Muscle layer of duodenum (tissue), 2 donors: Measurements from ENCODE around the gene ILDR1.
"Not testable (repeated sequence)": the region's sequence is repeated elsewhere in the genome, so short reads cannot be mapped to it uniquely, and the experiment has no call there.

Experiments used
- H3K27ac ChIP-seq: one replicate; pipeline ENCODE4 v1.7.0; 2013; ENCODE audit warnings: mild to moderate bottlenecking, low read length
- H3K27me3 ChIP-seq: one replicate; pipeline ENCODE4 v1.7.0; 2013; ENCODE audit warnings: low read depth, mild to moderate bottlenecking, control low read depth, low read length
- H3K36me3 ChIP-seq, 2 donors: one replicate each; pipeline ENCODE4 v1.7.0; 2013; ENCODE audit warnings: low read length in 2 of 2, control low read depth in 1 of 2, mild to moderate bottlenecking in 1 of 2; ENCODE audit not compliant: insufficient read depth in 2 of 2, control insufficient read depth in 1 of 2
- H3K4me1 ChIP-seq, 2 donors: one replicate each; pipeline ENCODE4 v1.7.0; 2013; ENCODE audit warnings: low read length in 2 of 2, mild to moderate bottlenecking in 2 of 2, control low read depth in 1 of 2, moderate library complexity in 1 of 2; ENCODE audit not compliant: insufficient read depth in 2 of 2, control insufficient read depth in 1 of 2
- H3K4me3 ChIP-seq, 2 donors: one replicate each; pipeline ENCODE4 v1.7.0; 2013; ENCODE audit warnings: low read length in 2 of 2, low read depth in 1 of 2, mild to moderate bottlenecking in 1 of 2
- H3K9me3 ChIP-seq, 2 donors: one replicate each; pipeline ENCODE4 v1.7.0; 2013; ENCODE audit warnings: low read length in 2 of 2, control low read depth in 1 of 2, mild to moderate bottlenecking in 1 of 2; ENCODE audit not compliant: control insufficient read depth in 1 of 2
- donor health status: healthy.

ILDR1 gene

DNA sequence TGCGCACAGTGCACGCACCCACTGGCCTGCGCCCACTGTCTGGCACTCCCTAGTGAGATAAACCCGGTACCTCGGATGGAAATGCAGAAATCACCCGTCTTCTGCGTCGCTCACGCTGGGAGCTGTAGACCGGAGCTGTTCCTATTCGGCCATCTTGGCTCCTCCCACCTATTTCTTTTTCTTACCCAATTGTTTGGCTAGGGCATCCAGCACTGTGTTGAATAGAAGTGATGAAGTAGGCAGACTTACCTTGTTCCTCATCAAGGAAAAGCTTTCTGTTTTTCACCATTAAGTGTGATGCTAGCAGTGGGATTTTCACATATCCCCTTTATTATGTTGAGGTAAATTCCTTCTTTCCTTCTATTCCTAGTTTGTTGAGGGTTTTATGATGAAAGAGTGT, 25.7 kb upstream of the ILDR1 start:
- not testable (repeated sequence) for H3K27me3 ChIP-seq, H3K4me3 ChIP-seq, H3K4me1 ChIP-seq, H3K27ac ChIP-seq, H3K36me3 ChIP-seq, H3K9me3 ChIP-seq

DNA sequence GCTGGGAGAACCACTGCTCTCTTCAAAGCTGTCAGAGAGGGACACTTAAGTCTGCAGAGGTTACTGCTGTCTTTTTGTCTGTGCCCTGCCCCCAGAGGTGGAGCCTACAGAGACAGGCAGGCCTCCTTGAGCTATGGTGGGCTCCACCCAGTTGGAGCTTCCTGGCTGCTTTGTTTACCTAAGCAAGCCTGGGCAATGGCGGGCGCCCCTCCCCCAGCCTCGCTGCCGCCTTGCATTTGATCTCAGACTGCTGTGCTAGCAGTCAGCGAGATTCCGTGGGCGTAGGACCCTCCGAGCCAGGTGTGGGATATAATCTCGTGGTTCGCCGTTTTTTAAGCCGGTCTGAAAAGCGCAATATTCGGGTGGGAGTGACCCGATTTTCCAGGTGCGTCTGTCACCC, 25.2 kb upstream of the ILDR1 start:
- H3K36me3 ChIP-seq, H3K4me3 ChIP-seq, H3K27me3 ChIP-seq, H3K9me3 ChIP-seq, H3K4me1 ChIP-seq, H3K27ac ChIP-seq: not testable (repeated sequence)

DNA sequence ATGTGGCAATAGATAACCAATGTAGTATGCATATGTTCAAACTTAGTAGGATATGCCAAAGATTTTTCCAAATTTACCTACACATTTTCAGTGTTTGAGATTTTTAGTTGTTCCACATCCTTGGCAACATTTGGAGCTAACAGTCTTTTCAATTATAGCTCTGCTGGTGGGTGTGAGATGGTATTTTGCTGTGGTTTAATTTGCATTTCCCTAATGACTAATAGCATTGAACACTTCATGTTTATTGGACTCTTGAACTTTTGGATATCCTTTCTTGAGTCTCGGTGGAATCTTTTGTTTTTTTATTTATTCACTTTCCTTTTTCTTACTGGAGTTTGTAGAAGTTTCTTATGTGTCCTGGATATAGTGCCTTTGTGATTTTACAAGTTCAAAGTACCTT, 11.0 kb upstream of the ILDR1 start:
- no peaks in the 10 kb centered on the region for H3K27me3 ChIP-seq
- no peaks in the 10 kb centered on the region for H3K4me1 ChIP-seq
- no peaks in the 10 kb centered on the region for H3K36me3 ChIP-seq
- no peak overlapping the region for H3K4me3 ChIP-seq
- peaks cover 0 to 7% of the 10 kb centered on the region in 2 donors for H3K9me3 ChIP-seq
- no peak overlapping the region for H3K27ac ChIP-seq

DNA sequence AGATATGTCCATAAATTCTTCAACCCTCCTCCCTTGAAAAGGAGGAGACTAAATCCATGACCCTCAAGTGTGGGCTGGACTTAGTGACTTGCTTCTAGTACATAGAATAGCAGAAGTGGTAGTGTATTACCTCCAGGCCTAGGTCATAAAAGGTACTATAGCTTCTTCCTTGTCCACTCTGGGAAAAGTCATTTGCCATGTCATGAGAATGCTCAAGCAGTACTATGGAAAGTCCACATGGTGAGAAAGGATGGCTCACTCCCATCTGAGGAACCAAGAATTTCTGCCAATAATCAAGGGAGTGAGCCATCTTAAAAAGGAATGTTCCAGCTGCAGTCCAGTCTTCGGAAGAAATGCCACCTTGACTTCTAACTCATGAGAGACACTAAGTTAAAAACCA, 10.5 kb upstream of the ILDR1 start:
- H3K36me3 ChIP-seq = no peaks in the 10 kb centered on the region
- no peaks in the 10 kb centered on the region for H3K27me3 ChIP-seq
- peaks cover 0 to 7% of the 10 kb centered on the region in 2 donors for H3K9me3 ChIP-seq
- H3K4me3 ChIP-seq = no peak overlapping the region
- H3K4me1 ChIP-seq = no peaks in the 10 kb centered on the region
- no peak overlapping the region for H3K27ac ChIP-seq

DNA sequence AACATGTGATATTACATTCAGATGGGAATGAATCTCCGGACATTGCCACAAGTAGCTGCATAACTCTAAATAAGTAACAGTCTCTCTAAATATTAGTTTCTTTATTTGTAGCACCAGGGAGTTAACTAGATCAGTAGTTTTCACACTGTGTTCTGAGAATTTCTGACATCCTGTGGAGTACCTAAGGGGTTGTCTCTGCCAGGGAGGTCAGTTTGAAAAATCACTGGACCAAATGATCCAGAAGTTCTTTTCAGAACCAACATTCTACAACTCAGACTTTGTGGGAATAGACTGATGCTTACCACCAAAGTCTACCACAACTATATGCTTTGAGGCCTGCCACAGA, 9.0 kb upstream of the ILDR1 start:
- Histone ChIP-seq H3K36me3 (no peaks in the 10 kb centered on the region), H3K27ac (no peak overlapping the region), H3K9me3 (no peaks in the 10 kb centered on the region), H3K4me1 (no peaks in the 10 kb centered on the region), H3K27me3 (no peaks in the 10 kb centered on the region), H3K4me3 (no peak overlapping the region)

DNA sequence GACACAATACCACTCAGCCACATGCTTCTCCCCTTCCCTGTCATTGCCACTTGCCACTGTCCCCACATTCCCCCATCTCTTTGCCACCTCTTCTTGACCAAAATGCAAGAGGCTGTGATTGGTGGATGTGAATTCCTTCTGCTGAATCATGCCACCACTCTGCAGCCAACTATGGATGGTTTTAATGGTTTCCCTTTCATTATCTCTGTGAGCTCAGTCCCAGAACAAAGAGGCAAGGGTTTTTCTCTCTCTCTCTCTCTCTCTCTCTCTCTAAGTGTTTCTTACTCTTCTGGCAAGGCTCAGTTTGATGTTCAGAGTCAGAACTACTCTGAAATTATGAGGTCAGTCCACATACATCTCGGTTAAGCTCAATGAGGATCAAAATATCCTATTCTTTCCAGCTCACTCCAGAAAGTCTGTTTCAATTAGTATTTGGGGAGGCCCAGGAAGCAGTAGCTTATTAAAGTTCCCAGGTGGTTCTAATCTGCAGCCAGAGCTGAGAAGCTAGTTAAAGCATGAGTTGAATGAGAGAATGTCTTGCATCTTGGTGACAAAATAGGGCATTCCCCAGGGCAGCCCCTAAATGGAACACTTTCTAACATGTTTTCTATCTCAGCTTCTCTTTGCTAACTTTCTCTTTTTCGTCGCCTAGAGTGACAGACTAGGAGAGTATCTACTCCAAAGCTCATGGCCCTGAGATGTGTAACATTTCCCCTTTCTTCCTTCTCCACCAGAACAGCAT, 8.5 kb upstream of the ILDR1 start:
- H3K27me3 ChIP-seq = no peaks in the 10 kb centered on the region
- H3K9me3 ChIP-seq = no peaks in the 10 kb centered on the region
- H3K4me3 ChIP-seq = no peak overlapping the region
- no peaks in the 10 kb centered on the region for H3K36me3 ChIP-seq
- H3K27ac ChIP-seq = no peak overlapping the region
- no peaks in the 10 kb centered on the region for H3K4me1 ChIP-seq

DNA sequence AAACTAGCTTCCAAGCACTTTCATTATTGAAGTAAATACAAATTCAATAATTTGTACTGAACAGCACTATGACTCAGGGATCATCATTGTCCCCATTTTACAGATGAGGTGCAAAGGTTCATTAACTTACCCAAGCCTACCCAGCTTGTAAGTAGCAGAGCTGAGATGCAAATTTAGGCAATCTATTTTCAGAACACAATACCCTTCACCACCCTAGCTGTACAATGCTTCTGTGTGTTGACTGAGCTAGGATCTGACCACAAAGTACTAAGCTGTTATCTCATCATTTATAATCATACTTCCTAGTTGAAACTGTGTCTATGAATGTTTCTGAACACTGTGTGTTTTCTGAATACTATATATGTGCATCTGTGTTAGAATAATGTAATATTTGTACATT, 3.2 kb upstream of the ILDR1 start:
- Histone ChIP-seq H3K4me3 (no peak overlapping the region), H3K4me1 (no peaks in the 10 kb centered on the region), H3K36me3 (no peaks in the 10 kb centered on the region), H3K27me3 (peaks cover 5% of the 10 kb centered on the region), H3K9me3 (no peaks in the 10 kb centered on the region), H3K27ac (no peak overlapping the region)

DNA sequence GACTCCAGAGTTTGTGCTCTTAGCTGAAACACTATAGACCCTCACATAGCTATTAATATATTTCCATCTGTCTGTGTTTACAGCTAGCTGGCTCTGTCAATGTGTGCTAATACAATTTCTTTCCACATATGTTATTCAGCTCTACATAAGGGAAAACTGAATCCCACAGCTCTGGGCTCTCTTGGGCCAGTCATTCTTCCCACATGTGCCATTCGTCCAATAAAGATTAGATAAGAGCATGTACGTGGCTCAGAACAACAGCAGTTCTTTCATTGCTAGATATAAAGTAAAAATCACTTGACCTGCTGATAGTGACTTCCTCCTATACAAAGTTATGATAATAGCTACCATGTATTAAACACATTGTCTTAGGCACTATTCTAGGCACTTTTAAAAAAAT, 2.8 kb upstream of the ILDR1 start:
- no peak overlapping the region for H3K4me3 ChIP-seq
- H3K27ac ChIP-seq = no peak overlapping the region
- H3K36me3 ChIP-seq = no peaks in the 10 kb centered on the region
- H3K4me1 ChIP-seq = no peaks in the 10 kb centered on the region
- no peaks in the 10 kb centered on the region for H3K9me3 ChIP-seq
- peaks cover 5% of the 10 kb centered on the region for H3K27me3 ChIP-seq

DNA sequence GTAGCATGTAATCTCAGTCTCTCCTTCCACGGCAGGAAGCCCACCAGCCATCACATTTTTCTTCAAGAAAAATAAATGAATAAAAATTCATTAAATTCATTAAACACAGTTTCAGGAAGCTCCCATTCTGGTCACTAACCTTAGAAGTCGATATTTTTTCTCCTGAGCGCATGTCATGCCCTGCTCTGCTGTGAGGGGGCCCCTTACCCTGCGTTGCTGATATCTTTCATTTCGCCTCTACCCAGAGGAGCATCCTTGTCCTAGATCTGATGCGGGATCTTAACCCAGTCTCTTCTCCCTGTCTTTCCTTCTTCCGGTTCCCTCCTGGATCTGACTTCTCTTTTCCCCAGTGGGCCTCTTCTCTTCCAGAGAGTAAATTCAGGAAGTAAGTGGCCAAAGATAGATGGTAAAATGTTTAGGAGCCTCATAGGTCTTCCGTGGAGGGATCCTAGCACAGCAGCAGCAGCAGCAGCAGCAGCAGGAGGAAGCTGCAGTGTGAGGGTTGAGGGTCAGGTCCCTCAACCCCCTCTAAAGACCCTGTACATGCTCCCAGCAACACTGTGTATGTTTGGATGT, 1.4 kb upstream of the ILDR1 start:
- no peaks in the 10 kb centered on the region for H3K9me3 ChIP-seq
- no peaks in the 10 kb centered on the region for H3K36me3 ChIP-seq
- peaks cover 5% of the 10 kb centered on the region for H3K27me3 ChIP-seq
- no peak overlapping the region for H3K27ac ChIP-seq
- H3K4me3 ChIP-seq = no peak overlapping the region
- no peaks in the 10 kb centered on the region for H3K4me1 ChIP-seq

DNA sequence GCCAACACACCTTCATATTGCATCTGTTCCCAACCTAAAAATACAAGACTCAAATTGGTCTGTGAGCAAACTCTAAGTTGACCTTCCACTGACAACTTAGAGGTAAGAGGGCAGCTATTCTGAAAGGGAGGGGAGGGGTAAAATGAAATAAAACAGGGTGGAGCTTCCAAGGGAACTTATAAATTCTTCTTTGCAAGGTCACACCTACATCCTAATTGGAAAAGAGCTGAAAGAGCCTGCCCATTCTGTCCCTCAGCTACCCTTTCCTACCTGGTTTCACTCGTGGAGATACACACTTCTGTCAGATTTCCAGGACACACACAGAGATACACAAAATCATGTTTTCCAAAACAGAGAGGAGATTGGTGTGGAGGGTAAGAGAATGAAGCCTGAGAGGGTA, 1.0 kb downstream of the ILDR1 start:
- H3K27ac ChIP-seq = peak overlapping the region; percentile 2
- peak overlapping the region in 1 of 2 donors; percentile 23 for H3K4me3 ChIP-seq
- no peaks in the 10 kb centered on the region for H3K4me1 ChIP-seq
- H3K27me3 ChIP-seq = peaks cover 5% of the 10 kb centered on the region
- H3K36me3 ChIP-seq = no peaks in the 10 kb centered on the region
- no peaks in the 10 kb centered on the region for H3K9me3 ChIP-seq

DNA sequence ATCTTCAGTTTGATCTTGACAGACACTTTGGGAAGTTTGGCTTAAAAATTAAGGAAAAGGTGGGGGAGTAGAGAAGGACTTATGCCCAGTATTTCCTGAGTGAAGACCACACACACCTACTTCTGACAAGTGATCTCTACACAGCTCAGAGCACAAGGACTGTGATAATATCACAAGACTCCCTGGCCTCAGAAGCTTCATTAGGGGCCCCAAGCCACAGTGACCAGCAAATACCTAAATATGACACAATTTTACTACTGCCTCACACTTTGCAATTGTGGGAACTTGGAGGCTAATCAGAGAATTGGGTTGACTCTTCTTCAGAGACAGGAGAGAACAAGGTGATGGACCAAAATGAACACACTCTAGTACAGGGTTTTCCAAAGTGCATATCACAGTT, 2.6 kb downstream of the ILDR1 start:
- Histone ChIP-seq H3K36me3 (no peaks in the 10 kb centered on the region), H3K4me3 (no peak overlapping the region), H3K4me1 (no peaks in the 10 kb centered on the region), H3K27ac (no peak overlapping the region), H3K9me3 (no peaks in the 10 kb centered on the region), H3K27me3 (peaks cover 5% of the 10 kb centered on the region)

DNA sequence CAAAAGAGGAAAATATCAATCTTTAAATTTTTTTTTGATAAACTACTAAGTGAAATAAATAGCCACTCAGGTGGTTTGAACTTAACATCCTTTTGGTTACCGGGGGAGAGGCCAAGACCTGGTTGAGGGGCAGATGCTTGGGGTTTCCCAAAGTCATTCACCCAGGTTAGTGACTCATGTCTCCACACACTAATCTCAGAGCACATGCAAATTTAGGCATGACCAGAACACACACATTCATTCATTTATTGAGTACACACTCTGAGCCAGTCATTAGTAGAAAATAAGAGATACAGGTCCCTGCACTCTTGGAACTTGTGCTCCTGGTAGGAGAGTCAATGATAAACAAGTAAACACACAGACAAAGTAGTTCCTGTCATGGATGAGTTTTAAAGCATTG, 7.3 kb downstream of the ILDR1 start:
- no peaks in the 10 kb centered on the region for H3K36me3 ChIP-seq
- H3K4me3 ChIP-seq = no peak overlapping the region

More for the DNA sequence above, 7.3 kb downstream of the ILDR1 start:
- H3K27me3 ChIP-seq = no peaks in the 10 kb centered on the region
- H3K9me3 ChIP-seq = no peaks in the 10 kb centered on the region
- no peak overlapping the region for H3K27ac ChIP-seq
- H3K4me1 ChIP-seq = no peaks in the 10 kb centered on the region
